GM10248 (cell line): Measurements from ENCODE around the gene PACS1.

ENCODE experiments used
- CTCF ChIA-PET: fragments of 300-600 bp; sonication (Branson Sonifier 250); formaldehyde crosslinking; extraction: SDS; loops from one replicate; lab custom pipeline; 2021; ENCODE audit warnings: antibody characterized with exemption; lab: Yijun Ruan, JAX
- POLR2A ChIA-PET: fragments of 350-650 bp; sonication (Branson Sonifier 250); formaldehyde crosslinking; extraction: SDS; loops from one replicate; lab custom pipeline; 2020; ENCODE audit warnings: antibody characterized with exemption; lab: Yijun Ruan, JAX
- DNase-seq: peaks from one replicate; pipeline ENCODE4 v3.0.0; 2012; ENCODE audit errors: extremely low spot score
- CTCF ChIP-seq: IDR thresholded peaks from 2 replicates; pipeline ENCODE4 v1.5.1; 2012; ENCODE audit warnings: mild to moderate bottlenecking, low read depth; ENCODE audit errors: extremely low read depth, missing control alignments, control extremely low read depth

The PACS1 gene

GRCh38 chr11:66100272-66101065, 30.4 kb downstream of the PACS1 start:
- DNase-seq = peak; percentile 62
- ChIA-PET POLR2A (interaction anchor here (0.5 to 0.6 kb wide), 2 partner anchors 19 to 212 kb away, joined by 3 to 8 read pairs; partner anchors contain the start of gene FIBP), CTCF (interaction anchor here (1.0 to 2.4 kb wide), 3 partner anchors 10 to 32 kb away, joined by 3 to 10 read pairs (median 5); no protein-coding TSS in a partner anchor)
- TF ChIP-seq CTCF = no peak

GRCh38 chr11:66101066-66101464, 31.0 kb downstream of the PACS1 start:
- no peak for TF ChIP-seq CTCF
- CTCF ChIA-PET = interaction anchor here (1.6 to 2.4 kb wide), 2 partner anchors 10 to 32 kb away, joined by 5 to 10 read pairs; no protein-coding TSS in a partner anchor
- POLR2A ChIA-PET = interaction anchor here (0.5 kb wide), 1 partner anchor 213 kb away, joined by 3 read pairs; the partner anchor contains the start of gene FIBP
- DNase-seq = no peak

GRCh38 chr11:66104057-66104638, 34.1 kb downstream of the PACS1 start:
- ChIA-PET CTCF (interaction anchor here (1.1 to 1.4 kb wide), 3 partner anchors 14 to 35 kb away, joined by 3 to 4 read pairs (median 4); no protein-coding TSS in a partner anchor), POLR2A (no interaction called here)
- TF ChIP-seq CTCF = no peak
- DNase-seq = no peak

- no peak for TF ChIP-seq CTCF
- CTCF ChIA-PET = interaction anchor here (0.7 to 1.7 kb wide), 8 partner anchors 9 to 90 kb away, joined by 3 to 6 read pairs (median 4); partner anchors contain the start of gene PACS1
- POLR2A ChIA-PET = no interaction called here
- no peak for DNase-seq
Measured at GRCh38 chr11:66106786-66107599, 36.9 kb downstream of the PACS1 start.

GRCh38 chr11:66107600-66108510, 37.8 kb downstream of the PACS1 start:
- POLR2A ChIA-PET = interaction anchor here (0.9 kb wide), 1 partner anchor 19 kb away, joined by 3 read pairs; no protein-coding TSS in a partner anchor
- CTCF ChIA-PET = interaction anchor here (0.7 to 1.5 kb wide), 8 partner anchors 8 to 89 kb away, joined by 3 to 6 read pairs (median 3); partner anchors contain the start of gene PACS1
- no peak for DNase-seq

More at GRCh38 chr11:66107600-66108510, 37.8 kb downstream of the PACS1 start:
- TF ChIP-seq CTCF = no peak
